B cell (primary cell): Measurements from ENCODE around the gene HEBP2. TPM values are rescaled to one million over a fixed set of nuclear protein-coding genes. Genes with fewer than 3 reads are reported as not detected.

Source experiments
- ATAC-seq: fragments of 200-7000 bp; cut with Tn5 transposase; one replicate; pipeline ENCODE4 v1.10.0; 2021; ENCODE audit warnings: low read depth, mild to moderate bottlenecking, moderate number of reproducible peaks, moderate library complexity
- CTCF ChIA-PET: fragments of 350-600 bp; sonication (Branson Sonifier 250); formaldehyde crosslinking; loops from one replicate; lab custom pipeline; 2021; ENCODE audit warnings: antibody characterized with exemption, inconsistent platforms; lab: Charles Lee
- POLR2A ChIA-PET: fragments of 350-600 bp; sonication (Branson Sonifier 250); formaldehyde crosslinking; loops from one replicate; lab custom pipeline; 2021; ENCODE audit warnings: antibody characterized with exemption; lab: Charles Lee
- DNase-seq: peaks from one replicate; pipeline ENCODE4 v3.0.0; 2013
- H2AFZ ChIP-seq: 2 replicates; pipeline ENCODE4 v1.6.1; 2012; ENCODE audit warnings: mild to moderate bottlenecking, low read depth, low read length; ENCODE audit not compliant: insufficient read depth, poor library complexity, severe bottlenecking
- H3K27ac ChIP-seq, 2 donors: 1 replicate in 1 of 2; 2 replicates in 1 of 2; pipeline ENCODE4 v1.5.1; 2012 to 2013; ENCODE audit warnings: low read length in 2 of 2, mild to moderate bottlenecking in 2 of 2, moderate library complexity in 1 of 2
- H3K27me3 ChIP-seq, 4 experiments: fragments of 200-600 bp in 1 of 4; sonication (generic) in 1 of 4; replicated peaks in 1 of 4; 1 replicate in 2 of 4; 2 replicates in 2 of 4; pipeline versions ENCODE4 v1.6.1 to v1.7.0; 2013 to 2016; ENCODE audit warnings: low read length in 3 of 4, mild to moderate bottlenecking in 2 of 4, mixed read lengths in 1 of 4, moderate library complexity in 1 of 4; ENCODE audit not compliant: insufficient read depth in 4 of 4, control insufficient read depth in 3 of 4; ENCODE audit errors: control extremely low read depth in 1 of 4
- H3K36me3 ChIP-seq, 2 experiments: replicated peaks in 1 of 2; 1 replicate in 1 of 2; 2 replicates in 1 of 2; pipeline versions ENCODE4 v1.6.1 to v1.7.1; 2013; ENCODE audit warnings: low read length in 1 of 2; ENCODE audit not compliant: insufficient read depth in 2 of 2, control insufficient read depth in 1 of 2; ENCODE audit errors: control extremely low read depth in 1 of 2, extremely low read depth in 1 of 2
- H3K4me1 ChIP-seq, 2 donors: fragments of 200-600 bp in 1 of 2; sonication (generic) in 1 of 2; 1 replicate in 1 of 2; 2 replicates in 1 of 2; pipeline versions ENCODE4 v1.5.1 to v1.6.1; 2013 to 2017; ENCODE audit warnings: low read length in 2 of 2; ENCODE audit not compliant: control insufficient read depth in 2 of 2, insufficient read depth in 2 of 2
- H3K4me2 ChIP-seq: replicated peaks from 2 replicates; pipeline ENCODE3; 2012; ENCODE audit warnings: mild to moderate bottlenecking, low read depth, low read length; ENCODE audit not compliant: poor library complexity, severe bottlenecking
- H3K4me3 ChIP-seq, 5 experiments: fragments of 200-600 bp in 1 of 5; sonication (generic) in 1 of 5; 1 replicate in 3 of 5; 2 replicates in 2 of 5; pipeline versions ENCODE4 v1.5.1 to v1.7.0; 2011 to 2016; ENCODE audit warnings: low read length in 4 of 5, mild to moderate bottlenecking in 4 of 5, low read depth in 2 of 5, control low read depth in 1 of 5, moderate library complexity in 1 of 5; ENCODE audit not compliant: insufficient read depth in 1 of 5; ENCODE audit errors: control extremely low read depth in 1 of 5, extremely low read depth in 1 of 5
- H3K79me2 ChIP-seq: fragments of 200-600 bp; sonication (generic); one replicate; pipeline ENCODE4 v1.6.0; 2016; ENCODE audit warnings: low read length; ENCODE audit not compliant: control insufficient read depth, insufficient read depth
- H3K9ac ChIP-seq: fragments of 200-600 bp; sonication (generic); 2 replicates; pipeline ENCODE4 v1.6.1; 2017; ENCODE audit warnings: mild to moderate bottlenecking, low read length, moderate library complexity
- H3K9me3 ChIP-seq, 3 donors: one replicate each; pipeline versions ENCODE4 v1.6.1 to v1.7.1; 2013; ENCODE audit warnings: low read length in 2 of 3; ENCODE audit not compliant: control insufficient read depth in 2 of 3, insufficient read depth in 1 of 3; ENCODE audit errors: control extremely low read depth in 1 of 3
- H4K20me1 ChIP-seq: 2 replicates; pipeline ENCODE4 v1.6.0; 2012; ENCODE audit warnings: mild to moderate bottlenecking, low read length; ENCODE audit not compliant: insufficient read depth, control insufficient read depth, poor library complexity, severe bottlenecking
- H3K27ac Mint-ChIP-seq: one replicate; pipeline ENCODE4 v1.8.0; 2021; ENCODE audit warnings: mixed read lengths
- H3K27me3 Mint-ChIP-seq: one replicate; pipeline ENCODE4 v1.8.0; 2021; ENCODE audit warnings: mixed read lengths
- H3K4me1 Mint-ChIP-seq: one replicate; pipeline ENCODE4 v1.8.0; 2021; ENCODE audit warnings: mixed read lengths
- H3K4me3 Mint-ChIP-seq: one replicate; pipeline ENCODE4 v1.8.0; 2021; ENCODE audit warnings: mixed read lengths
- H3K9me3 Mint-ChIP-seq: one replicate; pipeline ENCODE4 v1.8.0; 2022; ENCODE audit warnings: mixed read lengths; ENCODE audit not compliant: insufficient read depth
- EZH2 ChIP-seq: IDR thresholded peaks from 2 replicates; pipeline ENCODE4 v1.6.1; 2012; ENCODE audit warnings: borderline replicate concordance, low read depth, mild to moderate bottlenecking, moderate library complexity, low read length; ENCODE audit not compliant: insufficient read depth, poor library complexity, severe bottlenecking
- WGBS: methylation state at CpG from one replicate; pipeline ENCODE4 v1.1.5; 2013; ENCODE audit warnings: missing lambda C conversion rate; ENCODE audit not compliant: insufficient coverage; 5-methylcytosine and 5-hydroxymethylcytosine counted together
- intact Hi-C: fragments of 100-400 bp; cut with micrococcal nuclease; formaldehyde crosslinking; loops from one replicate; pipeline ENCODE4 v1.10.0; 2022
- polyA plus RNA-seq: library from polyadenylated mRNA; depleted of rRNA; stranded (reverse); fragments of >200 nt; gene quantifications from 2 replicates; pipeline ENCODE4 v1.2.3, GENCODE V29; 2012
- total RNA-seq, 2 donors: library from RNA; stranded (reverse); fragments of 120-200 nt in 1 of 2; gene quantifications; 1 replicate in 1 of 2; 2 replicates in 1 of 2; pipeline versions ENCODE4 v1.2.3 to v1.2.4, GENCODE V29; 2013 to 2022
- TF ChIP-seq, protein P1 (sequence below): fragments of 200-600 bp; IDR thresholded peaks from one replicate; pipeline ENCODE4 v1.8.0; 2022; ENCODE audit warnings: antibody characterized with exemption, mild to moderate bottlenecking

HEBP2 gene
- total and polyA plus RNA-seq, 2 donors (not counting 1 experiment from before 2014, with no cell fraction given): 12.4 to 35.1 TPM

GRCh38 chr6:138378463-138378862, 25.6 kb upstream of the HEBP2 start:
- Mint-ChIP-seq H3K27ac (no peak overlapping the region), H3K4me1 (no peaks in the 10 kb centered on the region), H3K4me3 (no peak overlapping the region), H3K9me3 (no peaks in the 10 kb centered on the region), H3K27me3 (peaks cover 9% of the 10 kb centered on the region)
- no peaks in the 10 kb centered on the region for H3K27me3 ChIP-seq
- H2AFZ ChIP-seq: no peak overlapping the region
- H3K4me1 ChIP-seq: no peaks in the 10 kb centered on the region
- no peak overlapping the region for H3K9ac ChIP-seq
- WGBS: 100% methylated on average over 1 of the region's 4 CpGs
- no peak overlapping the region for H3K4me3 ChIP-seq
- CTCF ChIA-PET: no interaction called here
- no peaks in the 10 kb centered on the region for H3K9me3 ChIP-seq
- POLR2A ChIA-PET: no interaction called here
- H3K4me2 ChIP-seq: no peak overlapping the region
- intact Hi-C loops: no loop called here
- no peak overlapping the region for H3K27ac ChIP-seq
- ATAC-seq: no peak
- no peak for TF ChIP-seq EZH2
- TF ChIP-seq, protein P1, sequence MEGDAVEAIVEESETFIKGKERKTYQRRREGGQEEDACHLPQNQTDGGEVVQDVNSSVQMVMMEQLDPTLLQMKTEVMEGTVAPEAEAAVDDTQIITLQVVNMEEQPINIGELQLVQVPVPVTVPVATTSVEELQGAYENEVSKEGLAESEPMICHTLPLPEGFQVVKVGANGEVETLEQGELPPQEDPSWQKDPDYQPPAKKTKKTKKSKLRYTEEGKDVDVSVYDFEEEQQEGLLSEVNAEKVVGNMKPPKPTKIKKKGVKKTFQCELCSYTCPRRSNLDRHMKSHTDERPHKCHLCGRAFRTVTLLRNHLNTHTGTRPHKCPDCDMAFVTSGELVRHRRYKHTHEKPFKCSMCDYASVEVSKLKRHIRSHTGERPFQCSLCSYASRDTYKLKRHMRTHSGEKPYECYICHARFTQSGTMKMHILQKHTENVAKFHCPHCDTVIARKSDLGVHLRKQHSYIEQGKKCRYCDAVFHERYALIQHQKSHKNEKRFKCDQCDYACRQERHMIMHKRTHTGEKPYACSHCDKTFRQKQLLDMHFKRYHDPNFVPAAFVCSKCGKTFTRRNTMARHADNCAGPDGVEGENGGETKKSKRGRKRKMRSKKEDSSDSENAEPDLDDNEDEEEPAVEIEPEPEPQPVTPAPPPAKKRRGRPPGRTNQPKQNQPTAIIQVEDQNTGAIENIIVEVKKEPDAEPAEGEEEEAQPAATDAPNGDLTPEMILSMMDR: no peak
- no peak for DNase-seq
- H3K36me3 ChIP-seq: no peaks in the 10 kb centered on the region
- H3K79me2 ChIP-seq: no peaks in the 10 kb centered on the region
- H4K20me1 ChIP-seq: no peaks in the 10 kb centered on the region

GRCh38 chr6:138382498-138383265, 21.3 kb upstream of the HEBP2 start:
- 100% methylated on average over 4 of the region's 8 CpGs for WGBS
- Histone ChIP-seq H3K27me3 (no peaks in the 10 kb centered on the region), H3K79me2 (no peaks in the 10 kb centered on the region), H3K4me3 (no peak overlapping the region), H2AFZ (no peak overlapping the region), H3K36me3 (no peaks in the 10 kb centered on the region), H3K9me3 (no peaks in the 10 kb centered on the region), H4K20me1 (no peaks in the 10 kb centered on the region), H3K27ac (no peak overlapping the region), H3K4me2 (no peak overlapping the region), H3K4me1 (no peaks in the 10 kb centered on the region), H3K9ac (no peak overlapping the region)
- ATAC-seq (no peak), DNase-seq (no peak)
- Mint-ChIP-seq H3K27me3 (peaks cover 2% of the 10 kb centered on the region), H3K4me1 (no peaks in the 10 kb centered on the region), H3K9me3 (no peaks in the 10 kb centered on the region), H3K27ac (no peak overlapping the region), H3K4me3 (no peak overlapping the region)
- ChIA-PET CTCF (no interaction called here), POLR2A (no interaction called here)
- TF ChIP-seq, protein P1: no peak
- TF ChIP-seq EZH2: no peak
- intact Hi-C loops: no loop called here
